ENCODE results near the gene EGFL8. TPM values are rescaled to one million over a fixed set of nuclear protein-coding genes. Genes with fewer than 3 reads are reported as not detected.

EGFL8 gene
- polyA plus RNA-seq: not detected

- Mint-ChIP-seq H3K27me3 (no peaks in the 10 kb centered on the region), H3K4me3 (no peak within 1 kb of the TSS), H3K27ac (no peak within 1 kb of the TSS), H3K9me3 (no peaks in the 10 kb centered on the region), H3K36me3 (peaks cover 7% of the 10 kb centered on the region), H3K4me1 (peaks cover 3 to 5% (median 5%) of the 10 kb centered on the region in 3 donors)
These were observed at the start of gene EGFL8 for GRCh38 chr6:32164295-32164694. Gene EGFL8, plus strand, starts transcription at chr6:32164595. Its CDS starts 1,571 bp downstream, at chr6:32166166.

- Mint-ChIP-seq H3K9me3 (no peaks in the 10 kb centered on the region), H3K36me3 (peaks cover 4% of the 10 kb centered on the region), H3K27me3 (no peaks in the 10 kb centered on the region), H3K4me3 (peak overlapping the region in 1 of 4 donors; percentile 17), H3K4me1 (peaks cover 5 to 11% (median 5%) of the 10 kb centered on the region in 3 donors), H3K27ac (peak overlapping the region in 1 of 3 donors; percentile 56)
These were observed 49.6 kb upstream of the EGFL8 start for GRCh38 chr6:32114796-32115195.

GRCh38 chr6:32115623-32116022 lies 48.8 kb upstream of the EGFL8 start:
- peaks cover 5 to 9% (median 5%) of the 10 kb centered on the region in 3 donors for H3K4me1 Mint-ChIP-seq
- H3K9me3 Mint-ChIP-seq: no peaks in the 10 kb centered on the region
- peak overlapping the region in 1 of 4 donors; percentile 45 for H3K4me3 Mint-ChIP-seq
- peaks cover 3% of the 10 kb centered on the region for H3K36me3 Mint-ChIP-seq
- H3K27me3 Mint-ChIP-seq: no peaks in the 10 kb centered on the region
- peak overlapping the region in 1 of 3 donors; percentile 19 for H3K27ac Mint-ChIP-seq

DNA sequence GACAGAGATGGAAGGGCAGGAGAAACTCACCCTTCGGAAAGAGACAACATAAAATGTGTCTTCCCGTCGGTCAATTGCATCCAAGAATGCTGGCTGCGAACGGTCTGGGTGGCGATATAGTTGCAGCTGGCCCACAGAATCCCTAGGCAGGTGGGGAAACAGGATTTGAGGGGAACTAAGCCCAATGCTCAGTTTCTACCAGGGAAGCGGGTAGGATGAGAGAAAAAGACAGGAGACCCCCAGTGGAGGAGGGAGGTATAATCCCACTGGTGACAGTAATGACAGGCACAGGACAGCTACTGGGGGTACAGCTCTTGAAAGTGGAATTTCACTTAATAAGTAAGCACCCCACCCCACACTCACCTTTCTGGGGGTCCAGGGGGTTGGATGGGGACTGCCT lies 47.7 kb upstream of the EGFL8 start:
- no peak overlapping the region for H3K27ac Mint-ChIP-seq
- peaks cover 5 to 7% (median 5%) of the 10 kb centered on the region in 3 donors for H3K4me1 Mint-ChIP-seq
- peaks cover 3% of the 10 kb centered on the region for H3K36me3 Mint-ChIP-seq

GRCh38 chr6:32117461-32117860 lies 46.9 kb upstream of the EGFL8 start:
- Mint-ChIP-seq H3K4me3 (no peak overlapping the region), H3K9me3 (no peaks in the 10 kb centered on the region), H3K4me1 (peaks cover 5 to 7% (median 5%) of the 10 kb centered on the region in 3 donors), H3K27ac (no peak overlapping the region), H3K27me3 (no peaks in the 10 kb centered on the region), H3K36me3 (peaks cover 4% of the 10 kb centered on the region)

More for the DNA sequence above, 47.7 kb upstream of the EGFL8 start:
- Mint-ChIP-seq H3K27me3 (no peaks in the 10 kb centered on the region), H3K4me3 (no peak overlapping the region), H3K9me3 (no peaks in the 10 kb centered on the region)

- H3K4me3 Mint-ChIP-seq: peak overlapping the region in 1 of 4 donors; percentile 39
- H3K4me1 Mint-ChIP-seq: peaks cover 4 to 8% (median 5%) of the 10 kb centered on the region in 3 donors
- H3K36me3 Mint-ChIP-seq: peaks cover 4% of the 10 kb centered on the region
- H3K27me3 Mint-ChIP-seq: no peaks in the 10 kb centered on the region
- peak overlapping the region in 1 of 3 donors; percentile 52 for H3K27ac Mint-ChIP-seq
- no peaks in the 10 kb centered on the region for H3K9me3 Mint-ChIP-seq
These were observed 45.4 kb upstream of the EGFL8 start for GRCh38 chr6:32118782-32119628.

- peaks cover 4% of the 10 kb centered on the region for H3K36me3 Mint-ChIP-seq
- peak overlapping the region in 1 of 4 donors; percentile 61 for H3K4me3 Mint-ChIP-seq
- H3K9me3 Mint-ChIP-seq: no peaks in the 10 kb centered on the region
- peaks cover 5 to 14% (median 6%) of the 10 kb centered on the region in 3 donors for H3K4me1 Mint-ChIP-seq
- H3K27ac Mint-ChIP-seq: peak overlapping the region in 1 of 3 donors; percentile 20
- H3K27me3 Mint-ChIP-seq: no peaks in the 10 kb centered on the region
These were observed 43.8 kb upstream of the EGFL8 start for GRCh38 chr6:32120573-32121059.

DNA sequence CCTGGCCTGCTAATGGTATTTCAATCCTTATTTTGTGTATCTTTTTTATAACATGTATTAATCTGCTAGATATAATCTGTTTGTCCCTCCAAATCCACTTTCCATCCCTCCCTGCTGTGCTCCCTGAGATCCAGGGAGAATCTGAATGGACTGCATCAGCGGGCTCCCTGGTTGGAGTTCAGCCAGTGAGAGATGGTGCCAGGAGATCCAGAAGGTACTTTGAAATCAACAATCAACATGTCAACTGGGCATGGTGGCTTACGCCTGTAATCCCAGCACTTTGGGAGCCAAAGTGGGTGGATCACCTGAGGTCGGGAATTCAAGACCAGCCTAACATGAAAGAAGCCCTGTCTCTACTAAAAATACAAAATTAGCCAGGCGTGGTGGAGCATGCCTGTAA lies 40.7 kb upstream of the EGFL8 start:
- H3K27ac Mint-ChIP-seq: peak overlapping the region in 1 of 3 donors; percentile 39
- no peaks in the 10 kb centered on the region for H3K9me3 Mint-ChIP-seq
- H3K27me3 Mint-ChIP-seq: no peaks in the 10 kb centered on the region
- peaks cover 7% of the 10 kb centered on the region for H3K36me3 Mint-ChIP-seq
- no peak overlapping the region for H3K4me3 Mint-ChIP-seq
- H3K4me1 Mint-ChIP-seq: peaks cover 16 to 30% (median 21%) of the 10 kb centered on the region in 3 donors

GRCh38 chr6:32126880-32127279 lies 37.5 kb upstream of the EGFL8 start:
- peaks cover 0 to 2% (median 0%) of the 10 kb centered on the region in 3 donors for H3K9me3 Mint-ChIP-seq
- H3K4me1 Mint-ChIP-seq: peaks cover 20 to 39% (median 24%) of the 10 kb centered on the region in 3 donors
- no peaks in the 10 kb centered on the region for H3K27me3 Mint-ChIP-seq
- peak overlapping the region; percentile 76 to 100 (median 96) for H3K4me3 Mint-ChIP-seq
- peak overlapping the region; percentile 39 to 98 (median 89) for H3K27ac Mint-ChIP-seq
- peaks cover 6% of the 10 kb centered on the region for H3K36me3 Mint-ChIP-seq

- Mint-ChIP-seq H3K36me3 (peaks cover 6% of the 10 kb centered on the region), H3K4me1 (peaks cover 20 to 39% (median 24%) of the 10 kb centered on the region in 3 donors), H3K4me3 (peak overlapping the region; percentile 93 to 100 (median 100)), H3K27ac (peak overlapping the region; percentile 89 to 98 (median 92)), H3K27me3 (peaks cover 2% of the 10 kb centered on the region), H3K9me3 (peaks cover 0 to 2% (median 0%) of the 10 kb centered on the region in 3 donors)
These were observed 37.0 kb upstream of the EGFL8 start for GRCh38 chr6:32127409-32127716.

- H3K36me3 Mint-ChIP-seq: peaks cover 6% of the 10 kb centered on the region
- H3K9me3 Mint-ChIP-seq: peaks cover 0 to 2% (median 0%) of the 10 kb centered on the region in 3 donors
- H3K4me3 Mint-ChIP-seq: peak within 1 kb of the TSS; percentile 93 to 100 (median 100)
- H3K27ac Mint-ChIP-seq: peak within 1 kb of the TSS; percentile 89 to 98 (median 92)
- H3K4me1 Mint-ChIP-seq: peaks cover 20 to 39% (median 24%) of the 10 kb centered on the region in 3 donors
- peaks cover 3% of the 10 kb centered on the region for H3K27me3 Mint-ChIP-seq
These were observed 36.4 kb upstream of the EGFL8 start, which contains the start of gene ATF6B for GRCh38 chr6:32127717-32128592. Gene ATF6B, minus strand, starts transcription at chr6:32128246. Its CDS starts 39 bp downstream, at chr6:32128207.

GRCh38 chr6:32128751-32129296 lies 35.6 kb upstream of the EGFL8 start:
- peaks cover 6% of the 10 kb centered on the region for H3K36me3 Mint-ChIP-seq
- H3K9me3 Mint-ChIP-seq: peaks cover 0 to 2% (median 0%) of the 10 kb centered on the region in 3 donors
- peak overlapping the region; percentile 89 to 98 (median 92) for H3K27ac Mint-ChIP-seq
- H3K4me3 Mint-ChIP-seq: peak overlapping the region; percentile 93 to 100 (median 100)
- H3K4me1 Mint-ChIP-seq: peaks cover 20 to 37% (median 24%) of the 10 kb centered on the region in 3 donors
- H3K27me3 Mint-ChIP-seq: peaks cover 4% of the 10 kb centered on the region

GRCh38 chr6:32129297-32130088 lies 34.9 kb upstream of the EGFL8 start:
- Mint-ChIP-seq H3K36me3 (peaks cover 6% of the 10 kb centered on the region), H3K9me3 (peaks cover 0 to 2% (median 0%) of the 10 kb centered on the region in 3 donors), H3K4me1 (peaks cover 18 to 33% (median 24%) of the 10 kb centered on the region in 3 donors), H3K27ac (peak overlapping the region; percentile 77 to 95 (median 91)), H3K4me3 (peak overlapping the region; percentile 86 to 98 (median 94)), H3K27me3 (peaks cover 5% of the 10 kb centered on the region)

All from IgD-negative memory B cell (primary cell).